Amygdala (tissue), 56 donors: ENCODE measurements around the gene MT1HL1.
A peak's percentile ranks its signal among the peaks of the same experiment; 100 is the strongest.

ENCODE experiments used
- DNase-seq, 56 donors: peaks; one replicate each; lab custom pipeline; 2025; lab: John Stamatoyannopoulos, UW

Gene MT1HL1

GRCh38 chr1:237004116-237004515, at the start of gene MT1HL1:
Gene MT1HL1 (minus strand): TSS chr1:237004441. CDS start chr1:237004372, 69 bp downstream.
- no peak for DNase-seq

DNA sequence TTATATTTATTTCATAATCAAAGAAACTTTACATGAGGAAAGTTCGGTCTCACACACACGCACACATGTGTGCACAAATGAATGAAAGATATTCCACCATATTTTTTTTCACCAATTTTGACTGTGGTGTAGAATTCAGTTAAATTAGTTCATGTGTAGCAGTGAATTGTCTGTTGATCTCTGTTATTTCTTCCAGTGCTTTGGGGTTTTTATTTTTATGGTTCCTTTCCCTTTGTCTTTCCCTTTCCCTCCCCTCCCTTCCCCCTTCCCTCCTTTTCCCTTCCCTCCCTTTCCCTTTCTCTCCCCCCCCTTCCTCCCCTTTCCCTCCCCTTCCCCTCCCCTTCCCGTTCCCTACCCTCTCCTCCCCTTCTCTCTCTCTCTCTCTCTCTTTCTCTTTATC, 46.7 kb upstream of the MT1HL1 start:
- DNase-seq: no peak

DNA sequence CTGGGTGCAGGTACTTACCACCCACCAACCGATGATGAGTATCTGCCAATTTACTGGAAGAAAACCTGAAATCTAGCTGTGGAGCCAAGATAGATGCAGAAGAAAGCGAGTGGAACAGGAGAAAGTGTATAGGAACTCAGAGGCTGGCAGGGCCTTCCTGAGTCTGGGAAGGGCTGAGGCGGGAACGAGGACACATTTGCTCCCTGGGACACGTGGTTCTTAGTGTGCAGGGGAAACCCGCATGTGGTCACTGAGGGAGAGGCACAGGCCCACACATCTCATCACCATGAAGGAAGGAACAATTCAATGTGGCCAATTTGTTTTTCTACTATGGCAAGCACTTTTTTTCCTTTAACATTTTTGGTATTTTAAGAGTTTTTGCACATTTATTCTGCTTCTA, 45.9 kb upstream of the MT1HL1 start:
- no peak for DNase-seq

DNA sequence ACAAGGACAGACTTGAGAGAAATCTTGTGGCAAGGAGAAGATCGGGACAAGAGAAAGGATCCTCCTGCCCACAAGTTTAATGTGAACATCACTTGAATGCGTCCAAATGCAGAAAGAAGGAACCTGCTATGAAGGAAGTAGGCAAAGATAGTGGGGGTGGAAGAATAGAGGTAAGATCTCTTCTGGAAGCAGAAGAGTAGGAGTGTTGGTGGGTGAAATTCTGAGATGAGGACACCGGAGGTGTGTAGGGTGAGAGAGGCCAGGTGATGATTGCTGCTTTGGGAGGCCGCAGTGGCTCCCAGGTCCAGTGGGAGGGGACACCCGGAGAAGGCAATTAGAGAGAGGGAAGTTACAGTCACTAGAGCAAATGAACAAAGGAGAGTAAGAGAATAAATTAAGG, 44.6 kb upstream of the MT1HL1 start:
- DNase-seq: no peak

GRCh38 chr1:237045278-237046016, 41.2 kb upstream of the MT1HL1 start:
- DNase-seq: peak in 1 of 56 donors; percentile 18

DNA sequence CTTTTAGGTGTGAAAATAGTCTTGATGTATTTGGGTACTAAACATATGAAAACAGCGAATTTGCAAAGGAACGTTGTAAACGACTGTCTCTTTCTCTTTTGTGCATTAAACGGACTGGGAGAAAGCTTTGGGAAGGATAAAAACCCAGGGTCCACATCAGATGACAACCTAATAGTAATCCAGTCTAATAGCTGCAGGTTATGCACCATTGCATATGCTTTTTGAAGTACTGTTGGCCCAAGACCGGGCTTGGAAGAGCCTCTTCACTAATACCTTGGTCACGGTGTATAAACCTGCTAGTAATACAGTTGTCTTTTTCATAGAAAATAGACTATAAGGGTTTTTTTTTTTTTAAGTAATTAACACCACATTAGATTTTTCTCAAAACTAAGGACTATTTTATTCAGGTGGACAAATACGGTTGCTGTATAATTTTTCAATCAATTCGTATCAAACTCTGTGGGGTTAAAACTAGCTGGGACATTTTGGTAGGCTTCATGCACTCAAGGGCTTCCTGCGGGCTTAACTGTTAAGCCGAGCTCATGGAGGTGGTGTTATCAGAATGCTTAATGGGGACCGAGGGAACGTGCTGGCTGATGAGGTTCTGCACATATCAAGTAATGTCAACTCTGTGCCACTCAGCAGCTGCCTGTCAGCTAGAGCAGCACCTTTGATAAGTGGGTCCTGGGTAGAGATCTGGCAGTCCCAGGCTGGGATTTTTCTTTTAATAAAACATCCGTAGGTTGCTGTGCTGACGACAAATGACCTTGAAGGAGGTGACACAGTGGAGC, 39.8 kb upstream of the MT1HL1 start:
- no peak for DNase-seq

GRCh38 chr1:237042892-237043576, 38.8 kb upstream of the MT1HL1 start:
- peak in 23 of 56 donors; percentile 4 to 45 (median 18) for DNase-seq

GRCh38 chr1:237042526-237042891, 38.3 kb upstream of the MT1HL1 start:
- peak in 4 of 56 donors; percentile 7 to 29 (median 16) for DNase-seq

DNA sequence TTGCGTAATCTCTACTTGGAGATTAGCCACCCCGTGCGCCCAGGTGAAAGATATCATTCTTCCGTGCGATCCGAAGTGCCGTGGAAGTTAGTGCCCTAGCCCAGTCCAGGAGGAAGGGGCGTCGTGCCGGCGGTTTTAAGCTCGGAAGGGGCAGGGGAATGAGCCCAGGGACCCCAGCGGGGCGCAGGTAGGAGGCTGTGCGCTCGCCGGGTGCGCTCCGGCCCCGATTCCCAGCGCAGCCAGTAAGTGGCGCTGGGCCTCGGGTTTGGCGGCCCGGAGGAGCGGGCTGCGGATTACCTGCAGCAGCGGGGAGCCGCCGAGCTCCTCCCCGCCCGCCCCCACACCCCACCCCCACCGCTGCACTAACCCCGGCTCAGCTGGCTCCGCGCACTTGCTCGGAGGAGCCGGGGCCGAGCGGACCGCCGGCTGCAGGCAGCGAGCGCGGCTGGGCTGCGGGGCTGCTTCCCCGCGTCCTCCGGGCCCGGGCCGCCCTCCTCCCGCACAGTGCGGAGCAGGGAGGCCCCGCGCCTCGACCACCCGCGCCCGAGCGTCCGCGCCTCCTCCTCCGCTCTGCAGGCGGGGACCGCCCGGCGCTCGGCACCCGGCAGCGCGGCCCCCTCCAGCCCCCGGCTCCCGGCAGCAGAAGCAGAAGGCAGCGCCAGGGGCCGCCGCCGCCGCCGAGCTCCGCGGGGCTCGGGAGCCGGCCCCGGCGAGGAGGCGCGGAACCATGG, 37.7 kb upstream of the MT1HL1 start, which contains the start of gene RYR2:
RYR2 (plus strand) TSS at position 390 of the 731 bp plus-strand sequence; CDS start at position 728, 338 bp downstream.
- DNase-seq: peak in 25 of 56 donors; percentile 1 to 56 (median 23)

DNA sequence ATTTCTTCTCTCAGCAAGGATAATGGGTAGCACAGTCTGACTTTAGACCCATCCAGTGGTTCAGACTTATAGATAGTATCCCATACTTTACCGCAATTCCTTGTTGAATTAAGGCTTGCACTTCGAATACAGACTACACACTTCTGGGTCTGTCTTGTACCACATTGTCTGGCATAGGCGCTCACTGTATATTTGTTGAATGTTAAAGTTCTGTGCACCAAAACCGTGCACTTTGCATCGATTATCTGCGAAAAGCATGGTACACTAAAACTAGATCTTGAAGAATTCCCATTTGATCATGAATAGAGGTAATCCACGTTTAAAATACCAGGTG, 37.2 kb upstream of the MT1HL1 start:
- DNase-seq: no peak

- no peak for DNase-seq
These were observed 36.6 kb upstream of the MT1HL1 start for GRCh38 chr1:237040823-237041222.

DNA sequence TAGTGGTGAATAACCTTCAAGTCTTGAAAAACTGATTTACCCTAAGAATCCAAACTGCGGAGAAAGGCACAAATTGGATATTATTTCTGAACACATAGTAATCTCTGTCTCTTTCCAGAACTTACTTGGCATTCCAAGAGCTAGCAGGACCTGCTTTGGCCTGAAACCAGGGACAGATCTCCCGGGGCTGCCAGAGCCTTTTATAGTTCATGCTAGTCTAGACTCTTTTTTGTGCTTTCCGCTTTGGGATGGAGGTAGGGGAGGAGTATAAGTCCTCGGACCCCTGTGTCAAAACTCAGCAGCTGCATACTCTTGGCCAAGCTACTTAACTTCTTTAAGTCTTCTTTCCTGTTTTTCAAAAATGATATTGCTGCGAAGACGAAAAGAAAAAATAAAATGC, 34.0 kb upstream of the MT1HL1 start:
- DNase-seq: no peak

GRCh38 chr1:237035759-237036158, 31.5 kb upstream of the MT1HL1 start:
- no peak for DNase-seq

- no peak for DNase-seq
These were observed 29.6 kb upstream of the MT1HL1 start for GRCh38 chr1:237033804-237034203.

DNA sequence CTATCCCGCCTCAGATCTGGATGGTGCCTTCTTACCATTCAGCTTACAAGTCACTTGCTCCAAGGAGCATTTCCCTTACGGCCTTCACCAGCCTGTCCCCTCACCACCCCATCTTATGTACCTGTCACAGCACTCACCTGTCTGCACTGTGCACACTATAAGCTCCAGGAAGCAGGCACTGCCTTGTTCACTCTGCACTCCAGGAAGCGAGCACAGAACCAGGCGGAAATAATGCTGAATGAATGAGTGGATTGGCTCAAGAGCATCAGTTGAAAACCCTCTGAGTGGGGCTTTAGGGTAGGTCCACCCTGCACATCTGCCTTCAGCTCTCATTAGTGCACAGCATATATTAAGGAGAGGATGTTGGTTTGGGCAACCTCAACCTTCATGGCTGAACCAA, 28.8 kb upstream of the MT1HL1 start:
- DNase-seq: no peak

- DNase-seq: no peak
These were observed 27.8 kb upstream of the MT1HL1 start for GRCh38 chr1:237032029-237032428.

DNA sequence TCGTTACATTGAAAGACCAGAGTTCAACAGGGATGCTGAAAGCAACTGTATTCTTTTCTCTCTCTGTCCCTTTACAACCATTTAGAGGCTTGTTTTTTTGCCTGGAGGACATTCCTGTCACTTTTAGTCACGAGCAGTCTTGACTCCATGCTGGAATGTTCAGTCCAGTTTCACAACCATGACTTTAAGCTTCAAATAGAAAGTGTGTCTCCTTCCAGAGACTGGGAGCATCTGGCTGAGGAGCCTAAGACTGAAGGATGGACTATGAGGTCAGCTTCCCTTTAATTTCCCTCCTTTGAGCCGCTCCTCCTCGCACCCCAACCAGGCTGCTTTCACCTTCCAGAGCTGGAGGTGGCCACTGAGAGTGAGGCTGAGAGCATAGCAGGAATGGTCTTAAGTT, 27.2 kb upstream of the MT1HL1 start:
- DNase-seq: no peak

- no peak for DNase-seq
These were observed 25.8 kb upstream of the MT1HL1 start for GRCh38 chr1:237029850-237030535.

- no peak for DNase-seq
These were observed 25.0 kb upstream of the MT1HL1 start for GRCh38 chr1:237029240-237029639.
